Muscle of back (tissue), 11 donors: ENCODE results near the gene TRPM3. TPM values are rescaled to one million over a fixed set of nuclear protein-coding genes. Genes with fewer than 3 reads are reported as not detected.

Experiments used
- DNase-seq, 3 donors: peaks; one replicate each; pipeline versions ENCODE4 v3.0.0 to v3.0.0-alpha.2; 2013
- polyA plus RNA-seq, 10 donors: library from polyadenylated mRNA; unstranded; fragments of 120-200 nt; gene quantifications; one replicate each; pipeline ENCODE4 v1.2.1, GENCODE V29; 2013; ENCODE audit not compliant: insufficient read length in 10 of 10

Gene TRPM3
- polyA plus RNA-seq, 10 donors: 0.13 to 0.67 (median 0.31) TPM

GRCh38 chr9:70893580-70894122 lies 227.8 kb downstream of the TRPM3 start:
- no peak for DNase-seq

GRCh38 chr9:70888471-70888870 lies 232.9 kb downstream of the TRPM3 start:
- DNase-seq: no peak

- no peak for DNase-seq
Observed at GRCh38 chr9:70887826-70888225, 233.6 kb downstream of the TRPM3 start.

GRCh38 chr9:70883963-70884793 lies 237.2 kb downstream of the TRPM3 start:
- DNase-seq: no peak

- no peak for DNase-seq
Observed at GRCh38 chr9:70883056-70883455, 238.4 kb downstream of the TRPM3 start.

GRCh38 chr9:70881333-70881732 lies 240.1 kb downstream of the TRPM3 start:
- no peak for DNase-seq

GRCh38 chr9:70880535-70880934 lies 240.9 kb downstream of the TRPM3 start:
- DNase-seq: no peak

- no peak for DNase-seq
Observed at GRCh38 chr9:70878576-70878975, 242.8 kb downstream of the TRPM3 start.

GRCh38 chr9:70874451-70874850 lies 247.0 kb downstream of the TRPM3 start:
- DNase-seq: no peak

- no peak for DNase-seq
Observed at GRCh38 chr9:70873506-70873905, 247.9 kb downstream of the TRPM3 start.

GRCh38 chr9:70868661-70869652 lies 252.5 kb downstream of the TRPM3 start:
- no peak for DNase-seq

GRCh38 chr9:70868041-70868440 lies 253.4 kb downstream of the TRPM3 start:
- DNase-seq: no peak

GRCh38 chr9:70865471-70865870 lies 255.9 kb downstream of the TRPM3 start:
- DNase-seq: no peak

- DNase-seq: no peak
Observed at GRCh38 chr9:70861797-70862196, 259.6 kb downstream of the TRPM3 start.

- DNase-seq: no peak
Observed at GRCh38 chr9:70861376-70861775, 260.0 kb downstream of the TRPM3 start.

- DNase-seq: no peak
Observed at GRCh38 chr9:70859694-70860093, 261.7 kb downstream of the TRPM3 start.

- no peak for DNase-seq
Observed at GRCh38 chr9:70856411-70856810, 265.0 kb downstream of the TRPM3 start.

- DNase-seq: peak in 1 of 3 donors; percentile 11
Observed at GRCh38 chr9:70852711-70853240, 268.6 kb downstream of the TRPM3 start.

- no peak for DNase-seq
Observed at GRCh38 chr9:70840266-70840665, 281.2 kb downstream of the TRPM3 start.

- no peak for DNase-seq
Observed at GRCh38 chr9:70835323-70835722, 286.1 kb downstream of the TRPM3 start.

- DNase-seq: no peak
Observed at GRCh38 chr9:70832492-70832891, 288.9 kb downstream of the TRPM3 start.

GRCh38 chr9:70830618-70831017 lies 290.8 kb downstream of the TRPM3 start:
- DNase-seq: no peak
